GM12878 (cell line): Measurements from ENCODE around the gene CNTNAP2. TPM values are rescaled to one million over a fixed set of nuclear protein-coding genes. Genes with fewer than 3 reads are reported as not detected.

Experiments used
- ATAC-seq: fragments of 200-7000 bp; cut with Tn5 transposase; 3 replicates; pipeline ENCODE4 v1.9.1; 2020; ENCODE audit warnings: mild to moderate bottlenecking, moderate library complexity
- BruUV-seq: library from RNA; stranded (reverse); fragments of 400-500 nt; replicated peaks from 2 replicates; lab custom pipeline; 2021; lab: Mats Ljungman, UMichigan
- CTCF ChIA-PET: fragments of 300-600 bp; sonication (Branson Sonifier 250); formaldehyde crosslinking; extraction: SDS; loops from one replicate; lab custom pipeline; 2021; ENCODE audit warnings: inconsistent platforms; lab: Yijun Ruan, JAX
- POLR2A ChIA-PET: fragments of 350-600 bp; formaldehyde crosslinking; extraction: SDS; loops from one replicate; lab custom pipeline; 2021; ENCODE audit warnings: inconsistent platforms; lab: Charles Lee
- RAD21 ChIA-PET: fragments of 300-600 bp; sonication (Branson Sonifier 250); formaldehyde crosslinking; loops from one replicate; lab custom pipeline; 2023; ENCODE audit warnings: antibody characterized with exemption; ENCODE audit not compliant: unreplicated experiment; lab: Charles Lee
- SMC1A ChIA-PET: fragments of 300-600 bp; sonication (Branson Sonifier 250); formaldehyde crosslinking; loops from one replicate; lab custom pipeline; 2023; ENCODE audit not compliant: unreplicated experiment, uncharacterized antibody; lab: Charles Lee
- DNase-seq: peaks from one replicate; pipeline ENCODE4 v3.0.0-alpha.2; 2011; ENCODE audit warnings: low read depth, low spot score
- FAIRE-seq: peaks from 3 replicates; lab custom pipeline; 2011; peaks lifted over from hg19 to GRCh38; lab: Jason Lieb, UNC
- H2AFZ ChIP-seq: 2 replicates; pipeline ENCODE4 v1.6.0; 2011; ENCODE audit warnings: low read depth, low read length, control low read depth; ENCODE audit not compliant: control insufficient read depth
- H3K27ac ChIP-seq: 2 replicates; pipeline ENCODE4 v1.5.1; 2011; ENCODE audit warnings: control low read depth; ENCODE audit not compliant: control insufficient read depth, insufficient read depth
- H3K27me3 ChIP-seq, 2 experiments: replicated peaks in 1 of 2; 2 replicates each; pipeline versions ENCODE4 v1.6.0 to v1.6.1; 2011; ENCODE audit warnings: low read length in 1 of 2; ENCODE audit not compliant: control insufficient read depth in 2 of 2, insufficient read depth in 2 of 2
- H3K36me3 ChIP-seq, 2 experiments: 2 replicates each; pipeline ENCODE4 v1.5.1; 2011; ENCODE audit warnings: low read length in 1 of 2; ENCODE audit not compliant: control insufficient read depth in 2 of 2, insufficient read depth in 2 of 2
- H3K4me1 ChIP-seq: 2 replicates; pipeline ENCODE4 v1.6.1; 2011; ENCODE audit warnings: mild to moderate bottlenecking, low read length, moderate library complexity, mixed read lengths; ENCODE audit not compliant: control insufficient read depth, insufficient read depth
- H3K4me2 ChIP-seq: 2 replicates; pipeline ENCODE4 v1.6.0; 2011; ENCODE audit warnings: control low read depth; ENCODE audit not compliant: control insufficient read depth, insufficient read depth
- H3K4me3 ChIP-seq: fragments of 200-600 bp; sonication (generic); 2 replicates; pipeline ENCODE4 v1.5.1; 2016
- H3K79me2 ChIP-seq: 2 replicates; pipeline ENCODE4 v1.6.0; 2011; ENCODE audit warnings: low read length; ENCODE audit not compliant: control insufficient read depth, insufficient read depth
- H3K9ac ChIP-seq: 2 replicates; pipeline ENCODE4 v1.8.0; 2011; ENCODE audit warnings: low read length, control low read depth, mixed read lengths; ENCODE audit not compliant: control insufficient read depth, insufficient read depth
- H3K9me3 ChIP-seq: replicated peaks from 3 replicates; pipeline ENCODE4 v1.5.1; 2011; ENCODE audit warnings: mild to moderate bottlenecking, low read length; ENCODE audit not compliant: control insufficient read depth, insufficient read depth
- H4K20me1 ChIP-seq: 2 replicates; pipeline ENCODE4 v1.6.0; 2011; ENCODE audit not compliant: control insufficient read depth, insufficient read depth
- BACH1 ChIP-seq: fragments of 450-650 bp; IDR thresholded peaks from 2 replicates; pipeline ENCODE4 v1.6.1; 2017; ENCODE audit warnings: mild to moderate bottlenecking, borderline replicate concordance
- EGR1 ChIP-seq, 2 experiments: IDR thresholded peaks; 1 replicate in 1 of 2; 2 replicates in 1 of 2; pipeline ENCODE4 v1.6.1; 2011 to 2012; ENCODE audit warnings: low read depth in 2 of 2, low read length in 2 of 2, borderline replicate concordance in 1 of 2, mild to moderate bottlenecking in 1 of 2, moderate library complexity in 1 of 2
- IRF5 ChIP-seq: fragments of 450-650 bp; IDR thresholded peaks from 2 replicates; pipeline ENCODE4 v1.6.1; 2017; ENCODE audit warnings: borderline replicate concordance
- KDM1A ChIP-seq: fragments of 200-600 bp; sonication (generic); IDR thresholded peaks from 2 replicates; pipeline ENCODE4 v1.6.1; 2016; ENCODE audit warnings: borderline replicate concordance
- LARP7 ChIP-seq: fragments of 450-650 bp; IDR thresholded peaks from 2 replicates; pipeline ENCODE4 v1.6.1; 2017; ENCODE audit warnings: mild to moderate bottlenecking
- MEF2B ChIP-seq: fragments of 450-650 bp; IDR thresholded peaks from 2 replicates; pipeline ENCODE4 v1.6.1; 2018; ENCODE audit warnings: mild to moderate bottlenecking, moderate library complexity; ENCODE audit not compliant: partially characterized antibody, poor library complexity, severe bottlenecking
- NFIC ChIP-seq: IDR thresholded peaks from 2 replicates; pipeline ENCODE4 v1.6.1; 2012; ENCODE audit warnings: low read depth, mild to moderate bottlenecking, inconsistent platforms, low read length, moderate library complexity
- PBX3 ChIP-seq: IDR thresholded peaks from 2 replicates; pipeline ENCODE4 v1.6.1; 2011; ENCODE audit warnings: mild to moderate bottlenecking, low read depth, low read length, moderate library complexity; ENCODE audit not compliant: insufficient replicate concordance
- SRF ChIP-seq, 2 experiments: IDR thresholded peaks; 2 replicates each; pipeline ENCODE4 v1.6.1; 2011; ENCODE audit warnings: low read depth in 2 of 2, low read length in 2 of 2, mild to moderate bottlenecking in 1 of 2, moderate library complexity in 1 of 2
- WGBS: methylation state at CpG from one replicate; pipeline ENCODE4 v1.1.6; 2016; ENCODE audit warnings: low lambda C conversion rate; ENCODE audit not compliant: insufficient replicate concordance, insufficient coverage; ENCODE audit errors: missing lambda C conversion rate; 5-methylcytosine and 5-hydroxymethylcytosine counted together
- in situ Hi-C: fragments of 300-500 bp; cut with MboI; formaldehyde crosslinking; loops from 9 replicates; pipeline ENCODE4 v1.14.3; 2018; ENCODE audit warnings: mixed read lengths
- intact Hi-C: fragments of 100-400 bp; cut with micrococcal nuclease; formaldehyde crosslinking; loops from one replicate; pipeline ENCODE4 v1.14.2; 2022; ENCODE audit not compliant: unreplicated experiment
- polyA plus RNA-seq, 11 experiments: library from polyadenylated mRNA; depleted of rRNA in 4 of 11; unstranded in 6 of 11; stranded (reverse) in 5 of 11; fragments of >200 nt; fragmentation: Nextera tagmentation in 4 of 11; fragmentation: Illumina TruSeq in 1 of 11; extraction: Ambion mirVana in 4 of 11; extraction: Trizol in 1 of 11; gene quantifications; 1 replicate in 1 of 11; 2 replicates in 10 of 11; pipeline versions ENCODE4 v1.2.1 to v1.2.3, GENCODE V29; 2011 to 2016; ENCODE audit warnings: inconsistent platforms in 2 of 11, missing spikeins in 2 of 11, low read depth in 1 of 11
- total RNA-seq, 4 experiments: library from RNA; depleted of rRNA in 3 of 4; stranded (reverse); fragments of >200 nt in 3 of 4; fragmentation: Illumina TruSeq in 1 of 4; extraction: Trizol in 1 of 4; gene quantifications; 2 replicates each; pipeline versions ENCODE4 v1.2.1 to v1.2.3, GENCODE V29; 2013 to 2021

Gene CNTNAP2
- total and polyA plus RNA-seq, 10 of the 15 experiments (the other 5 are each of a cell fraction or from before 2014, with no cell fraction given): 0.03 to 0.08 (median 0.03) TPM; not detected in 7

GRCh38 chr7:146725520-146725919, 608.9 kb downstream of the CNTNAP2 start:
- ATAC-seq (no peak), DNase-seq (no peak), FAIRE-seq (no peak)
- ChIA-PET CTCF (no interaction called here), POLR2A (no interaction called here), RAD21 (no interaction called here), SMC1A (no interaction called here)
- intact Hi-C loops: no loop called here
- 32% methylated on average over 3 of the region's 3 CpGs for WGBS
- H3K9ac ChIP-seq: no peak overlapping the region
- H3K79me2 ChIP-seq: no peaks in the 10 kb centered on the region
- no peak overlapping the region for H2AFZ ChIP-seq
- H3K36me3 ChIP-seq: no peaks in the 10 kb centered on the region
- H3K27ac ChIP-seq: no peak overlapping the region
- H3K27me3 ChIP-seq: no peaks in the 10 kb centered on the region
- no peaks in the 10 kb centered on the region for H3K9me3 ChIP-seq
- no TSS peak for BruUV-seq
- no peaks in the 10 kb centered on the region for H3K4me1 ChIP-seq
- H3K4me3 ChIP-seq: no peak overlapping the region
- in situ Hi-C loops: no loop called here
- H4K20me1 ChIP-seq: no peaks in the 10 kb centered on the region
- TF ChIP-seq SRF (IDR thresholded peaks at IDR 0.05; ENCODE audit: low read depth in 2 of 2, low read length in 2 of 2) (no peak), KDM1A (no peak), PBX3 (no peak), BACH1 (no peak), MEF2B (no peak), EGR1 (IDR thresholded peaks at IDR 0.05; ENCODE audit: borderline replicate concordance in 1 of 2, low read depth in 2 of 2, low read length in 2 of 2) (no peak), LARP7 (no peak), NFIC (no peak), IRF5 (no peak)
- TF ChIP-seq, all 136 proteins: peak for 0
- H3K4me2 ChIP-seq: no peak overlapping the region
